Endothelial cell of umbilical vein (primary cell): ENCODE data around the gene PIK3R2. TPM values are rescaled to one million over a fixed set of nuclear protein-coding genes. Genes with fewer than 3 reads are reported as not detected.

Source experiments
- BruUV-seq: library from RNA; stranded (reverse); fragments of 400-500 nt; replicated peaks from 2 replicates; lab custom pipeline; 2021; lab: Mats Ljungman, UMichigan
- CTCF ChIA-PET: fragments of 300-600, 350-600 bp; sonication (Branson Sonifier 250); formaldehyde crosslinking; loops from one replicate; lab custom pipeline; 2021; ENCODE audit warnings: antibody characterized with exemption, inconsistent platforms; lab: Charles Lee
- POLR2A ChIA-PET: fragments of 300-600, 350-600 bp; sonication (Branson Sonifier 250); formaldehyde crosslinking; loops from one replicate; lab custom pipeline; 2021; ENCODE audit warnings: antibody characterized with exemption, inconsistent platforms; lab: Charles Lee
- DNase-seq: peaks from one replicate; pipeline ENCODE4 v3.0.0-alpha.2; 2011; ENCODE audit warnings: low read depth, low spot score
- FAIRE-seq: peaks from 2 replicates; lab custom pipeline; 2011; peaks lifted over from hg19 to GRCh38; lab: Jason Lieb, UNC
- H2AFZ ChIP-seq: 2 replicates; pipeline ENCODE4 v1.6.0; 2012; ENCODE audit warnings: low read depth, low read length, control low read depth, inconsistent platforms
- H3K27ac ChIP-seq: 2 replicates; pipeline ENCODE4 v1.5.1; 2011; ENCODE audit warnings: low read depth, mild to moderate bottlenecking, control low read depth, low read length, moderate library complexity; ENCODE audit not compliant: insufficient read depth
- H3K27me3 ChIP-seq, 2 experiments: 2 replicates each; pipeline versions ENCODE4 v1.6.0 to v1.6.1; 2011; ENCODE audit warnings: low read length in 2 of 2, mixed read lengths in 1 of 2; ENCODE audit not compliant: control insufficient read depth in 2 of 2, insufficient read depth in 2 of 2
- H3K36me3 ChIP-seq, 2 experiments: 2 replicates in 1 of 2; 3 replicates in 1 of 2; pipeline ENCODE4 v1.5.1; 2011; ENCODE audit warnings: low read length in 2 of 2, mild to moderate bottlenecking in 1 of 2, moderate library complexity in 1 of 2; ENCODE audit not compliant: control insufficient read depth in 2 of 2, insufficient read depth in 2 of 2; ENCODE audit errors: extremely low read depth in 1 of 2
- H3K4me1 ChIP-seq: 3 replicates; pipeline ENCODE4 v1.5.1; 2011; ENCODE audit warnings: mild to moderate bottlenecking, low read length; ENCODE audit not compliant: control insufficient read depth, insufficient read depth; ENCODE audit errors: extremely low read depth
- H3K4me2 ChIP-seq: 2 replicates; pipeline ENCODE4 v1.6.1; 2011; ENCODE audit warnings: low read length, control low read depth, mixed read lengths; ENCODE audit not compliant: insufficient read depth
- H3K4me3 ChIP-seq, 3 experiments: fragments of 200-600 bp in 1 of 3; sonication (generic), shearing (Covaris generic) in 1 of 3; replicated peaks in 1 of 3; 2 replicates each; pipeline ENCODE4 v1.5.1; 2011 to 2016; ENCODE audit warnings: control low read depth in 3 of 3, low read length in 3 of 3, mild to moderate bottlenecking in 2 of 3, inconsistent platforms in 1 of 3, low read depth in 1 of 3, moderate library complexity in 1 of 3; ENCODE audit not compliant: insufficient read depth in 1 of 3
- H3K79me2 ChIP-seq: 2 replicates; pipeline ENCODE4 v1.6.0; 2012; ENCODE audit warnings: low read length, inconsistent platforms; ENCODE audit not compliant: control insufficient read depth, insufficient read depth
- H3K9ac ChIP-seq: replicated peaks from 2 replicates; pipeline ENCODE3; 2011; ENCODE audit warnings: low read length, control low read depth; ENCODE audit not compliant: insufficient read depth; ENCODE audit errors: extremely low read depth
- H3K9me1 ChIP-seq: replicated peaks from 3 replicates; pipeline ENCODE4 v1.6.0; 2011; ENCODE audit warnings: mild to moderate bottlenecking, low read length; ENCODE audit not compliant: control insufficient read depth, insufficient read depth; ENCODE audit errors: extremely low read depth
- H3K9me3 ChIP-seq: replicated peaks from 2 replicates; pipeline ENCODE4 v1.5.1; 2012; ENCODE audit warnings: low read length, inconsistent platforms; ENCODE audit not compliant: control insufficient read depth, insufficient read depth
- H4K20me1 ChIP-seq: replicated peaks from 2 replicates; pipeline ENCODE3; 2011; ENCODE audit warnings: mild to moderate bottlenecking, low read length; ENCODE audit not compliant: control insufficient read depth, insufficient read depth; ENCODE audit errors: extremely low read depth
- CTCF ChIP-seq, 2 donors: IDR thresholded peaks; 1 replicate in 1 of 2; 2 replicates in 1 of 2; pipeline ENCODE4 v1.5.1; 2011; ENCODE audit warnings: low read length in 2 of 2, mild to moderate bottlenecking in 2 of 2, moderate library complexity in 2 of 2, control low read depth in 1 of 2, inconsistent platforms in 1 of 2, low read depth in 1 of 2; ENCODE audit not compliant: insufficient read depth in 1 of 2; ENCODE audit errors: extremely low read depth in 1 of 2
- EZH2 ChIP-seq: IDR thresholded peaks from 2 replicates; pipeline ENCODE4 v1.6.1; 2012; ENCODE audit warnings: borderline replicate concordance, low read depth, mild to moderate bottlenecking, moderate library complexity, low read length, inconsistent platforms; ENCODE audit not compliant: severe bottlenecking
- FOS ChIP-seq: IDR thresholded peaks from 2 replicates; pipeline ENCODE4 v1.6.1; 2011; ENCODE audit warnings: mild to moderate bottlenecking, low read length, moderate library complexity, borderline replicate concordance; ENCODE audit not compliant: insufficient read depth
- GATA2 ChIP-seq: IDR thresholded peaks from 2 replicates; pipeline ENCODE4 v1.7.0; 2011; ENCODE audit warnings: low read depth, mild to moderate bottlenecking, moderate library complexity, mixed read lengths, low read length; ENCODE audit not compliant: insufficient read length, insufficient read depth
- JUN ChIP-seq: IDR thresholded peaks from 2 replicates; pipeline ENCODE4 v1.6.1; 2011; ENCODE audit warnings: borderline replicate concordance, low read depth; ENCODE audit not compliant: insufficient read length, insufficient read depth
- MAX ChIP-seq: IDR thresholded peaks from 2 replicates; pipeline ENCODE4 v1.6.1; 2011; ENCODE audit not compliant: insufficient read depth, insufficient read length
- MYC ChIP-seq: IDR thresholded peaks from one replicate; pipeline ENCODE4 v1.6.1; 2011; ENCODE audit warnings: mild to moderate bottlenecking, low read depth, low read length
- POLR2A ChIP-seq: IDR thresholded peaks from 2 replicates; pipeline ENCODE4 v1.6.1; 2012; ENCODE audit warnings: low read depth, mild to moderate bottlenecking, control low read depth, low read length
- POLR2AphosphoS5 ChIP-seq: IDR thresholded peaks from 2 replicates; pipeline ENCODE4 v1.6.1; 2012; ENCODE audit warnings: low read depth, mild to moderate bottlenecking, control low read depth, low read length, moderate library complexity; ENCODE audit not compliant: insufficient read depth
- dilution Hi-C: fragments of 300-500 bp; cut with MboI; formaldehyde crosslinking; loops from one replicate; pipeline ENCODE4 v1.15.0; 2019; ENCODE audit warnings: low sequenced_read_pairs; ENCODE audit not compliant: extremely low pct_ligation_motif_present
- intact Hi-C: fragments of 100-400 bp; cut with micrococcal nuclease; formaldehyde crosslinking; loops from one replicate; pipeline ENCODE4 v1.10.0; 2022
- polyA plus RNA-seq, 4 experiments: library from polyadenylated mRNA; depleted of rRNA in 3 of 4; stranded (reverse) in 3 of 4; unstranded in 1 of 4; fragments of >200 nt; gene quantifications; 2 replicates each; pipeline versions ENCODE4 v1.2.1 to v1.2.3, GENCODE V29; 2011 to 2012; ENCODE audit warnings: missing spikeins in 1 of 4
- total RNA-seq: library from RNA; stranded (reverse); gene quantifications from 2 replicates; pipeline ENCODE4 v1.2.3, GENCODE V29; 2021

PIK3R2 gene
- total and polyA plus RNA-seq, 2 donors (not counting 3 experiments of a cell fraction or from before 2014, with no cell fraction given), result 8.1 to 15.2 TPM

GRCh38 chr19:18197941-18198340 is 45.0 kb downstream of the PIK3R2 start:
- dilution Hi-C loops (no loop called here), intact Hi-C loops (no loop called here)
- FAIRE-seq (no peak), DNase-seq (no peak)
- no peak overlapping the region for H2AFZ ChIP-seq
- H3K9ac ChIP-seq, result no peak overlapping the region
- POLR2A ChIA-PET, result interaction anchor here (2.0 kb wide), 1 partner anchor 83 kb away, joined by 6 read pairs; the partner anchor contains the start of gene JUND
- peaks cover 10% of the 10 kb centered on the region for H3K4me1 ChIP-seq
- no peaks in the 10 kb centered on the region for H3K27me3 ChIP-seq
- peaks cover 0 to 6% of the 10 kb centered on the region in 2 experiments for H3K36me3 ChIP-seq
- H3K27ac ChIP-seq, result no peak overlapping the region
- no peak overlapping the region for H3K4me3 ChIP-seq
- BruUV-seq, result no TSS peak
- H3K4me2 ChIP-seq, result no peak overlapping the region
- H4K20me1 ChIP-seq, result no peaks in the 10 kb centered on the region
- H3K9me1 ChIP-seq, result no peaks in the 10 kb centered on the region
- no peaks in the 10 kb centered on the region for H3K9me3 ChIP-seq
- TF ChIP-seq MYC (no peak), CTCF (IDR thresholded peaks at IDR 0.05; ENCODE audit: extremely low read depth in 1 of 2, insufficient read depth in 1 of 2, low read depth in 1 of 2, low read length in 2 of 2) (no peak), EZH2 (no peak)
- CTCF ChIA-PET, result interaction anchor here (0.9 to 1.5 kb wide), 3 partner anchors 10 to 131 kb away, joined by 3 to 5 read pairs (median 3); no protein-coding TSS in a partner anchor
- H3K79me2 ChIP-seq, result no peaks in the 10 kb centered on the region

- intact Hi-C loops, result no loop called here
- H3K9ac ChIP-seq, result no peak overlapping the region
- CTCF ChIA-PET, result interaction anchor here (1.5 kb wide), 2 partner anchors 10 to 119 kb away, joined by 3 to 5 read pairs; no protein-coding TSS in a partner anchor
- no peaks in the 10 kb centered on the region for H3K9me1 ChIP-seq
- peaks cover 0 to 6% of the 10 kb centered on the region in 2 experiments for H3K36me3 ChIP-seq
- FAIRE-seq, result no peak
- TF ChIP-seq GATA2 (no peak), POLR2AphosphoS5 (no peak), MYC (no peak), MAX (no peak), EZH2 (no peak), FOS (no peak), POLR2A (no peak), CTCF (IDR thresholded peaks at IDR 0.05; ENCODE audit: extremely low read depth in 1 of 2, insufficient read depth in 1 of 2, low read depth in 1 of 2, low read length in 2 of 2) (no peak), JUN (no peak)
- no peak overlapping the region for H3K4me3 ChIP-seq
- H3K4me2 ChIP-seq, result no peak overlapping the region
- BruUV-seq, result no TSS peak
- H4K20me1 ChIP-seq, result no peaks in the 10 kb centered on the region
- peaks cover 0 to 2% of the 10 kb centered on the region in 2 experiments for H3K27me3 ChIP-seq
- no peak overlapping the region for H2AFZ ChIP-seq
- H3K9me3 ChIP-seq, result no peaks in the 10 kb centered on the region
- POLR2A ChIA-PET, result interaction anchor here (2.0 kb wide), 1 partner anchor 83 kb away, joined by 6 read pairs; the partner anchor contains the start of gene JUND
- peaks cover 14% of the 10 kb centered on the region for H3K4me1 ChIP-seq
- dilution Hi-C loops, result no loop called here
- no peak for DNase-seq
- no peaks in the 10 kb centered on the region for H3K79me2 ChIP-seq
- no peak overlapping the region for H3K27ac ChIP-seq
Measured at GRCh38 chr19:18198374-18198773, 45.4 kb downstream of the PIK3R2 start.
